Epithelial cell of esophagus (primary cell): ENCODE results near the gene SCPEP1.

Source experiments
- DNase-seq: peaks from one replicate; pipeline ENCODE4 v3.0.0; 2010; ENCODE audit warnings: low read depth
- H3K4me3 ChIP-seq: 2 replicates; pipeline ENCODE4 v1.5.1; 2011; ENCODE audit warnings: mild to moderate bottlenecking, low read length, control low read depth
- CTCF ChIP-seq: IDR thresholded peaks from 2 replicates; pipeline ENCODE4 v1.5.1; 2011; ENCODE audit warnings: low read depth, mild to moderate bottlenecking, low read length, control low read depth, inconsistent platforms; ENCODE audit not compliant: insufficient read depth; ENCODE audit errors: missing control alignments

Gene SCPEP1

GRCh38 chr17:57050306-57050705, 72.4 kb downstream of the SCPEP1 start:
- no peak for DNase-seq
- H3K4me3 ChIP-seq = no peak overlapping the region
- TF ChIP-seq CTCF = no peak

- no peak for TF ChIP-seq CTCF
- no peak overlapping the region for H3K4me3 ChIP-seq
- DNase-seq = peak; percentile 65
These were observed 74.0 kb downstream of the SCPEP1 start for GRCh38 chr17:57051886-57052361.
